ENCODE measurements around the gene RAD51B. TPM values are rescaled to one million over a fixed set of nuclear protein-coding genes. Genes with fewer than 3 reads are reported as not detected.
A peak's percentile ranks its signal among the peaks of the same experiment; 100 is the strongest.

RAD51B gene
- polyA plus RNA-seq, 10 donors: 5.3 to 10.7 (median 7.5) TPM

DNA sequence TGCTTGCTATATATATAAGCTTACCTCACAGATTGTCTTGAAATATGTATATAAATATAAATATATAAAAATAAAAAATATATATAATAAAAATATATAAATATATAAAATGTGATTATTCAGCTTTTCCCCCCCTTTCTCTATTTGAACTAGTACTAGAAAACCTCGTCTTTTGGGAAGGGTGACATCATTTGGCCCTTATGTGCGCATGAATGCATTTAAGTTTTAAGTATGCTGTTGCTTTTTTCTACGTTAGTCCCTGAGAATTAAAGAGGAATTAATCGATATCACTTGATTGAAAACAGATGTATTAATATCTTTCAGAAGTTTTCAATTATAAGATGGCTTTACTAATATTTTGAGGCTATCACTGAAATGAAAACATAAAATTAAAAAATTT lies 69.9 kb downstream of the RAD51B start:
- DNase-seq: peak in 2 of 3 donors; percentile 65 to 75

DNA sequence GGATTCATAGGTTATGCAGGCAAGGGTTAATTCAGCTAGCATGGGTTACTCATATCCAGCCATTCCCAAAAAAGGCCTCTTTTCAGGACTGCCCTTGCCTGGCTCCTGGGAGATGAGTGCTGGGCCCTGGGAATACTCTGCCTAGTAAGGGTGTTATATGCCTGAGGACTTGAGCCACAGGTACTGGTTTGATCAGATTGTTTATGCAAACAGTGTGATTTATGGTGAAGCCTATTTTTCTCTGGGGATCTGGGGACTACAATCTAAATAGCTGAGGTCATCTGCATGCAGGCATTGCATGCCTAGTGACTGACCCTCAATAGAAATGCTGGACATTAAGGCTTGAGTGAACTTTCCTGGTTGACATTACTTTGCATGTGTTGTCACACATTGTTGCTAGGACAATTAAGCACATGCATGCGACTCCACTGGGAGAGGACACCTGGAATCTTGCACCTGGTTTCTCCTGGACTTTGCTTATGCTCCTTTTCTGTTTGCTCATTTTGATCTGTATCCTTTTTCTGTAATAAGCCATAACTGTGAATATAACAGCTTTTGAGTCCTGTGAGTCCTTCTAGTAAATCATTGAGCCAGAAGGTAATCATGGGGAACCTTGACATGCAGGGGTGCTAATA lies 73.0 kb downstream of the RAD51B start:
- DNase-seq: no peak

DNA sequence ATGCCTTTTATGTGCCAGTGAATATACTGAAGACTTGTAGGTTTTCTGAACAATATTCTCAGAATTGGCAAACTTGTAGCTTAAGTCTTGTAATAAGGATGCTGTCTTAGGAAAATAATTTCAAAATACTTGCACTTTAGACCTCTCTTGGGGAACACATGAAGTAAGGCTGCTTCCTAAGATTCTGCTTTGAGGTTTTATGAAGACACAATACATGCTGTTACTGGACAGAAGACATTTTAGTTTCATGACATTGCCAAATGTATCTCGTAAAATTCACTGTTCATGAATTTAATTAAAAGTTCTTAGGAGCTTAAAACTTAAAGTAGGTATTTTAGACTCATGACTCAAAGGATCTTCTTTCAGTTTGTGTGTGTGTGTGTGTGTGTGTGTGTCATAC lies 80.7 kb downstream of the RAD51B start:
- peak in 1 of 3 donors; percentile 74 for DNase-seq

DNA sequence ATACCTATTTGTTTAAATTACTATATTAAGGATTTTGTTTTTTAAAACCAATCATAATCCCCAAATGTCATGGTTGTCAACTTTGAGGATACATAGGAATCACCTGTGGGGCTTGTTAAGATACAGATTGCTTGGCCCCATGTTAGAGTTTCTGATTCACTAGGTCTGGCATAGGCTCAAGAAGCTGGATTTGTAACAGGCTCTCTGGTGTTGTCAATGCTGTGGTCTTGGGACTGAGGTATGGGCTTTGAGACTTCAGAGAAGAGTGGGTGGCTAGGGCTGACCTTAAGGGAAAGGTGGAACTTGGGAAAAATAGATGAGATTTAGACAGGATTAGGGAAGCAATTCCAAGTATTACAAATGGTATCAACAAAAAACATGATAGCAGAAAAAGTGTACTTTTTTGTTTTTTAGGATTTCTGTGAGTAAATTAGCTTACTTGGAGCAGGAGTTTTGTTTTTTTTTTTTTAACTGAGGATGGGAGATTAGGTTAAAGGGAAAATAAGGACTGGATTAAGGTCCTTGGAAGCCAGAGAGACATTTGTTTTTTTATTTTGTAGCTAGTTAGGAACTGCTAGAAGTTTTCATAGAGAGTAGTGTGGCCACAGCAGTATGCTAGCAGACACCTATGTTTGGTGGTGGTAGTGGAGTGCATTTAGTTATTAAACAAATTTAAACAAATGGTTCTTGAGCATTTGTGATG lies 88.6 kb downstream of the RAD51B start:
- peak in 1 of 3 donors; percentile 71 for DNase-seq

DNA sequence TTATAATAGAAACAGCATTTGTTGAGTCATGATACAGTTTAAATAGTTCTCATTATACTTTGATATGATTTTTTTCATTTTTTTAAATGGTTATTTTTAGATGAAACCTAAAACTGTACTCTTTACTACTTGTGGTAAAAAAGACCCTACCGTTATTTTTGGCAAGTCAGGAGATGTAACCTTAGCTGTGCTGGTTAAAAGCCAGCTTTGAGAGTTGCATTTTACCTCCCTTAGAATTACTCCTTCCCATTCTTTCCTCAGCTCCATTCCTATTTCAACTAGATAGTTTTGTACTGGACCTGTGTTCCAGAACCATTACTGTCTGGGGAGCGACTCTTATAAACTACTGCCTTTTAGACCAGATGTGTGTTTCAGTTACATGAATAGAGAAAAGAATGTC lies 92.0 kb downstream of the RAD51B start:
- peak in 1 of 3 donors; percentile 63 for DNase-seq

DNA sequence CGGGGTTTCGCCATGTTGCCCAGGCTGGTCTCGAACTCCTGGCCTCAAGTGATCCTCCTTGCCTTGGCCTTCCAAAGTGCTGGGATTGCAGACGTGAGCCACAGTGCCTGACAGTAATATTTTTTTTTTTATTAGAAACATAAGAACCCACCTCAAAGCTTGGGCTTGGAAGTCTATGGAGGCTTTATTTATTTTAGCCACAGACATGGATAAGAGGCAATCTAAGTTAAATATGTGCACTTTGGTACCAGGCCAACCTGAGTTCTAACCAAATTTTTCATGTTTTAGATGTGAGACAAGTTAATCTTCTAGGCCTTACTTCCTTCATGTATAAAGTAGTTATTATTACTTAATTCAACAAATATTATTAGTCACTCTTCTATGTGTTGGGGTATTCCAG lies 96.9 kb downstream of the RAD51B start:
- DNase-seq: no peak

DNA sequence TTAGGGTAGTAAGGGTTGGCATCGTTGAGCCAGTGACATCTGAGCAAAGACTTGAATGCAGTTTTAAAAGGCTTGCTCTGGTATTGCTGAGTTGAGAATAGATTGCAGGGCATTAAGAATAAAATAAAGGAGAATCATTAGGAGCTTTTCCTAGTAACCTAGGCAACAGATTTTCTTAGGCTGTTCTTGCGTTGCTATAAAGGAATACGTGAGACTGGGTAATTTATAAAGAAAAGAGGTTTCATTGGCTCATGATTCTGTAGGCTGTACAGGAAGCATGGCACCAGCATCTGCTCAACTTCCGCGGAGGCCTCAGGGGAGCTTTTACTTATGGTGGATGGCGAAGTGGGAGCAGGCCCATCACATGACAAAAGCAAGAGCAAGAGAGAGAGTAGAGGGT lies 97.4 kb downstream of the RAD51B start:
- no peak for DNase-seq

DNA sequence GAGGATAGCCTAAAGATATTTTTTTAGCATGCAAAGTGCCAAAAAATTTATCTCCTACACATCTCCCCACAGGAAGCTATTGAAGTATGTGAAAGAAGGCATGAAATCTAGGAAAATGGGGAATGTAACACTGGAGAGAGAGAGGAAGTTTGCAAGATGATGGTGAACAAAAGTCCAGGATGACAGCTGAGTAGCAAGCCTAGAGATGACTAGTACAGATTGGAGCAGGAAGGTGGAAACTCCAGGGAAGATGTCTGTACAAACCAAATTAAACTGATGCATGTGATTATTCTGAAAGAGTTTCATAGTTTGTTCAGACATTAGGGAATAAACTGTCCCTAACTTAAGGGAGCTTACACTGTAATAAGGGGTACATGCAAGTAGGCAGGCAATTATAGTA lies 99.3 kb downstream of the RAD51B start:
- DNase-seq: no peak

DNA sequence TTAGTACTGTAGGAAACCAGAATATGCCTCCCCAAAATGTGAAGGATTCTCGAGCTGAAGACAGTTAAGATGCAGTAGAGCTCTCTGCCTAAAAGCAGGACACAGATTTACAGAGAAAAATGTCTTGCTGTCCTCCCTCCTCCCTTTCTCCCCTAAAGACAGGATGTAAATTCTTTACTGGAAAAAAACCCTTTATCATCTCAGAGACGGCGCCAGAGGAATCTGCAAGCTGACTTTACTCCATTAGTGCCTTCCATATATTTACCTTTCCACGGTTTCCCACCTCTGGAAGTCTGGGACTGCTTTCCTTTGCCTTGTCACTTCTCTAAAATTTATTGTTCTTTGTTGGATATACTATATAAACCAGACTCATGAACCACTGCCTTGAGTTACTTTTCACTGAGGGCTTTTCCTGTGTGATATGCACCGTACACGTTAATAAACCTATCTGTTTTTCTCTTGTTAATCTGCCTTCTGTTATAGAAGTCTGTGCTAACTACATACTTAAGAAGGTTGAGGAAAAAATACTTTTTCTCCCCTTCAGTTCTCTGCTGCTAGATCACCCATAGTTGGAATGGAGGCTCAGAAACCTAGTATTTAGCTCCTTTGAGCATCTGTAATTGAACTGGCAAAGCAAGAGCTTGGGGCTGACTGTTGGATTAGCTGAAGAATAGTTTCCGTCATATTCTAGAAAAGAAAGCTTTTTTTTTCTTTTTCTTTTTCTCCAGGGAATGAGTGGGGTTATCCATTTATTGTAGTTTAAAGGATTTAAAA lies 99.9 kb downstream of the RAD51B start:
- peak in 1 of 3 donors; percentile 69 for DNase-seq

DNA sequence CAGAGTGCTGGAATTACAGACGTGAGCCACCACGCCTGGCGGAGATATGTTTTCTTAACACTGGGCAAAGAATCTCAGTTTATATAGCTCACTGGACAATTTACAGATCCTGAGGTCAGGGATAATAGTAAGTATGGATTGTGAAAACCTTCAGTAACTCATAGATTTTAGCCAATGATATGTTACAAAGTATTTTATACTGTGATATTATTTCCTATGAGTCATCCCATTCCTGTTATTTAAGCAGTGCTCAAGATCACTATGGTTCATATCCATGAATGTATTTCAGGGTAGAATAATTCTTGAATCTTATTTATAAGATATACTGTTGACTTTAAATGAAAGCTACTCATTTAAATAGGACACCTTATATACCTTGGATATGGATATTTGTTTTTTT lies 107.2 kb downstream of the RAD51B start:
- no peak for DNase-seq

DNA sequence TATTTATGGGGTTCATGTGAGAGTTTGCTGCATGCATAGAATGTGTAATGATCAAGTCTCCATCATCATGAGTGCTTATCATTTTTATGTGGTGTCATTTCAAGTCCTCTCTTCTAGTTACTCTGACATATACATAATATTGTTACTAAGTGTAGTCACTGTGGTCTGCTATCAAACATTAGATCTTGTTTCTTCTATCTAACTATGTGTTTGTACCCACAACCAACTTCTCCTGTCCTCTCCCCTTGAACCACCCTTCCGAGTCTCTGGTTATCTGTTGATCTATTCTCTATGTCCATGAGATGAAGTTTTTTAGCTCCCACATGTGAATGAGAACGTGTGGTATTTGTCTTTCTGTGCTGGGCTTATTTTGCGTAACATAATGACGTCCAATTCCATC lies 107.7 kb downstream of the RAD51B start:
- DNase-seq: no peak

DNA sequence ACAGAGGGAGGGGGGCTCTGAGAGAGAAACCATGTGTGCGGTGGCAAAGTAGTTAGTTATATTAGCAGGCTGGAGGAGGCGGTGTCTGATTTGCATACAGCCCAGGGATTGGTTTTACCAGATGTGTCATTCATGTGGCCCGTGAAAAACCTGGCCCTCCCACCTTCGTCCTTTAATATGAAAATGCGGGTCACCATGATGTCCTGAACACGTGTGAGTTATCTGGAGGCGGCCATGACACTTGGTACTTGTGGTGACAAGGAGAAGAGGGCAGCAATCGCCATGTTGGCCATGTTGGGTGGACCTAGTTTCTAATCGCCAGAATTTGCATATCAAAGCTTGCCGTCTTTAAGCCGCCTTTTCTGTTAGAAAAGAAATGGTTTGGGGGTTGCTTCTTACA lies 108.8 kb downstream of the RAD51B start:
- no peak for DNase-seq

DNA sequence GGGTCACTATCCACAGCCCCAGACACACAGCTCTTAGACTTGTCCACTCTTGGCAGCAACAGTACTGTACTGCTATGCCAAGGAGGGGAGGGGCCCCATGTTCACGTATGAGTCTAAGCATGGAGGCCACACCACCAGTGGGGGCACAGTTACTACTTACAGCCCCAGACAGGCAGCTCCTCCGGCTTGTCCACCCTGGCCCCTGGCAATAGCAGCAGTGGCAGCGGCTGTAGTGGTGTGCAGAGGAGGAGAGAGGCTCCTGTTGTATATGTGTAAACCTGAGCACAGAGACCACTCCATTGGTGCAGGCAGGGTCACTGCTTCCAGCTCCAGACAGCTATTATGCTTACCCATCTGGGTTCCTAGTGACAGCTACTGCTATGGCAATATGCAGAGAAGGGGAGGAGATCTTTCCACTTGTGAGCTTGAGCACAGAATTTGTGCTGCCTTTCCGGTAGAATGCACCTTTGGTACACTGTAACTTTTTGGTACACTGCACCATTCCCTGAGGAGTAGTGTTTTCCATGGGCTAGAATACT lies 113.2 kb downstream of the RAD51B start:
- DNase-seq: no peak

DNA sequence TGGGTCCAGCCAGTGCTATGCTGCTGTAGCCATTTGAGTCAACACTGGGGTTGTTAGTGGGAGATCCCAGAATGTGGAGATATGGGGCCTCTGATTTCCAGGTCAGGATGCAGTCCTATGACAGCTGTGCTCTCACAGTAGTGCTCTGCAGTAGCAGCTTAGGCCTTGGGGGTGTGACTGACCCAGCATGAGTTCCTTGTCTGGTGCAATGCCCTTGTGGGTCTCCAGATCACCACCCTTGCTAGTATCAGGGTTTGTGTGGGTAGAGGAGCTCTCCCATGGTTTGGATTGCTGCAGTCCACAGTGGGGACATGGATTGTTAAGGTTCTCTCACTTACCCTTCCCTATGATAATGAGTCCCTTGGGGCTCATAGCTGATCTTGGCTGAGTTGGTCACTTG lies 113.7 kb downstream of the RAD51B start:
- no peak for DNase-seq

DNA sequence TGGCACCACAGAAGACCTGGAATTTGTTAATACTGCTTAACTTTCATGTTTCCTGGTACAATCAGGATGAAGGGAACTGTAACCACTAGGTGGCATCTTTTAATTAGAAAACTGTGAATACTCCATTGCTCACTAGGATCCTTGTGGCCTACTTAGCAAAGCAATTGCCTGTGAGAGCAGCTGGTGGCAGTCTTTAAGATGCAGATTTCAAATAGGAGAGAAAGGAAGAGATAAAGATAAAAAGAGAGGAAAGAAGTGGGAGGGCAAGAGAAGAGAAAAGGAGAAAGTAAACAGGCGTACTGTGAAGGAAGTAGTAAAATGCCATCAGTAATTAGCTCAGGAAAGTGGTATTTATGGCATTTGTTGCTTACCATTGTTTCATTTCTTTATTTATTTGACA lies 114.5 kb downstream of the RAD51B start:
- peak; percentile 71 to 83 (median 72) for DNase-seq

DNA sequence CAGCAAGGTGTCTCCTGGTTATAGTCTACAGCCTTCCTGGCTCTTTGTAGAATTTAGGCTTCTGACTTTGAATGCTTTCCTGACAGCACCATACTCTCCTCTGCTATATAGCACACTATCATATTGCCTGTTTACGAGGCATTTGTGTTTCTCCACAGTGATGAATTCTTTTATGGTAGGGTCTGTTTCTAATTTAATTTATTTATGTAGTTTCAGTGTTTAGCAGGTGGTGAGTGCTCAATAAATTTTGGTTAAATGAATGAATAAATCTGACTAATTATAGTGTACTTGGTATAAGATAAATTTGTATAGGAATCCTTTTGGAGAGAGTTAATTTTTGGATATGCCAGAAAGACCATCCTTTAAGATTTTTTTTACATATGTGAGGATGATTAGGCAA lies 115.3 kb downstream of the RAD51B start:
- no peak for DNase-seq

DNA sequence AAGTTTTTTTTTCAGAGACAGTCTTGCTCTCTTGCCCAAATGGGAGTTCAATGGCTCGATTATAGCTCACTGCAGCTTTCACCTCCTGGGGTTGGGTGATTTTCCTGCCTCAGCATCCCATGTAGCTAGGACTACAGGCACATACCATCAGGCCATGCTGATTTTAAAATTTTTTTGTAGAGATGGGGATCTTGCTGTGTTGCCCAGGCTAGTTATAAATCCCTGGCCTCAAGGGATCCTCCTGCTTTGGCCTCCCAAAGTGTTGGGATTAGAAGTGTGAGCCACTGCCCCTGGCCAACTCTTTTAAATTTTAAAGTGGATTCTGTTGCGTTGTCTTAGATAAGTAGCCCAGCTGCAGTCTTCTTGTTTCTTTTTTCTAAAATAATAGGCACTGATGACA lies 115.8 kb downstream of the RAD51B start:
- no peak for DNase-seq

DNA sequence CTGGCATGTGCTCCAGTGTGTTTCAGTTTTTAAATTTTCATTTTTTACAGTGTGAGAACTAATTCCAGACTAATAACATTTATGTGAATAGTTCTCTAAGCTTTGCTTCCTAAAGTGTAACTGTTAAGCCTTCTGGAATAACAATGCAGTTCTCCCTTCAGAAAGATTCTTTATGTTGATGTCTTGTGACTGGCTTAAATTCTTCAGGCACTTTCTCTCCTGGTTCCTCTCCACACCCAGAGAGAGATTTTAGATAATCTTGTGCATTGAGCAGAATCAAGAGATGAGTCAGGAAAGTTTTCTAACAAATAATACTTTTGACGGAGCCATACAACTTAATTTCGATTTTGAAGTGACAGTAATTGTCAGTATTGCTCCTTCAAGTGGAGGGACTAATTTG lies 118.5 kb downstream of the RAD51B start:
- DNase-seq: no peak

DNA sequence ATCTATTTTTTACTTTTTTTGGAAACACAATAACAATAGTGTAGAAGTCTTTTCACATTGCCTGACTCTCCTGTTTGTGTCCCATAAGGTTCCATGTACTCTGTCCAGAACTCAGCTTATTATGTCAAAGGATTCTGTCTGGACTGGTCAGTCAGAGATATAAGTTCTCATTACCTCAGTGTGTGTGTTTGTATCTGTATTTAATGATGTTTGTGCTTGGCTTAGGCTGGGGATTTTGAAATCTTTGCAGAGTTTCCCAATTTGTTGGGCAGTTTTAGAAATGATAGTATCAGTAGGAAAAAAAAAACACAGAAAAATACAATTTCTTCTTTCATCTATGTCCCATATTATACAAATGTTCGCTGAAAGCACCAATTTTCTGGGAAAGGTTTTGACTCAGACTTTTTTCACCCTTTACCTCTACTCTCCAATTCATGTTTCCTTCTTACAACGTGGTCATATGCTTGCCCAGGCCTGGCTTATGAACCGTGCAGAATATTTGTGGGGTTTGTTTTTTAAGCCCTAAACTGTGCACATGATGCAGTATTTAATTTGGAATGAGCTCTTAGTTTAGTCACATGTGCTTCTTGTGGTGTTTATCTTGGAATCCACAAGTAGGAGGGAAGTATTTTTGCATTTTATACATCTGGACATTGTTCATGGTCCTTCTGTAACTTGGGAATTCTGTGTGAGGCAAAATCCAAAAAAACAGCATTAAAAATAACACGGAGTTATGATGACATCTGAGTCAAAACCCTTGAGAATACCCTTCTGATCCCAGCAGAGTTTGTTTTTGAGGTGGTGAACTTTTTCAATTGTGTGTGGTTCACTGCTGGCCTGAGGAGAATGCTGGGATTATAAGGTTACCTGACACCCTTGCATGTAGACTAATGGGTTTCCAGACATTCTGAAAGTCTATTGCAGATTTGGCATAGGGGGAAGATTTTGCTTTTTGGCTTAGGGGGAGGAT lies 121.2 kb downstream of the RAD51B start:
- peak; percentile 70 to 92 (median 92) for DNase-seq

DNA sequence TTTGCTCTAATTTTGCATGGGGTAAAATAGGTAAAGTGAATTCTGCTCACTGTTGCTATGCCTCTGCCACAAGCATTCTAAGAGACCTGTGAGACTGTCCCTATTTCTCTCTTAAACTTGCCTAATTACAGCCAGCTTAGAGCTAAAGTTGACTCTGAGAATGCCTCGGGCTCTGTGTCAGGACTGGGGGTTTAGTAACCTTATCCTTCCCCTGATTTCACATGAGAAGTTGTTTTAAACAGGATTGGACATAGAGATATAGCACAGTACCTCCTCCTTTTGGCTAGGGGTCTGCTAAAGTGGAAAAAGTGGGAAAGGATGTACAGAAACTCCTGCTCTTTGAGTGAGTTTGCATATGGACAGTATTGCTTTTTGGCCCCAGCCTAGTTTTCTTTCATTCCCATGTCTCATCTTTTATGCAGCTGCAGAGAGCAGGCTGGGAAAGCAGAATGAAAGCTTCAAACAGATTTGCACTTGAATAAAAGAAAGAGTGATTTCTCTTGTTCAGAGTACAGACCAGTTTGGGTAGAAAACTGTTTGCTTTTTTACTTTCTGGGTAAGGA lies 122.0 kb downstream of the RAD51B start:
- peak; percentile 88 to 96 (median 88) for DNase-seq

DNA sequence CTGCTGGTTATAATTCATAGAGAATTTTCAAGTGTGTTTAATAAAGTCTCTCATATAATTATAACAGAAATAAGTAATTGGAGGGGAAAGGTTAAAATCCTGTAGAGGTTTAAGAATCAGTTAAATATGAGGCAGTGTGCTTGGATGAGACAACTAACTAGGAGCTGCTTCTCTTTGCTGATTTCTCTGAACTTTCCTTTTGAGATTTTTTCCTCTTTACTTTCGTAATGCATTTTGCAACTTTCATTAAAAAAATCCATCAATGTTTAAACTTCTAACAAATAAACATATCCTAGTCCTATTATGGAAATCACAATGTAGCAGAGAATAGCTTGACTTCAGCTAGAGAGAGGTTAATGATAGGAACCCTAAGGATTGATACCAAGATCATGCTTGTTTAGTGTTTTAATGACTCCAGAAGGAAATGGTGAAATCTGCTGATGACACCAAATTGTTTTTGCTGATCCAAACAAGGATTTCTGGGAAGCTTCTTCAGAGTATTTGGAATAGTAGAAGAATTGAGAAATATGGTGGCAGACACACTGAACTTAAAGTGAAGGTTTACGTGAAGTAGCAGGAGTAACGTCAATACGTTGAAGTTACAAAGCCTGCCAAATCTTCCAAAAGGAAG lies 122.6 kb downstream of the RAD51B start:
- DNase-seq: peak in 1 of 3 donors; percentile 75

All from muscle of back (tissue), 11 donors.